GM10266 (cell line): ENCODE results near the gene GCNT2.
"Not testable (repeated sequence)": the region's sequence is repeated elsewhere in the genome, so short reads cannot be mapped to it uniquely, and the experiment has no call there.

Source experiments
- DNase-seq: peaks from one replicate; pipeline ENCODE4 v3.0.0; 2012; ENCODE audit errors: extremely low spot score
- CTCF ChIP-seq: IDR thresholded peaks from 2 replicates; pipeline ENCODE4 v1.5.1; 2012; ENCODE audit warnings: mild to moderate bottlenecking, low read depth; ENCODE audit not compliant: control insufficient read depth, insufficient read depth; ENCODE audit errors: missing control alignments

The GCNT2 gene

GRCh38 chr6:10569392-10570127 lies 48.4 kb downstream of the GCNT2 start:
- no peak for TF ChIP-seq CTCF
- no peak for DNase-seq

DNA sequence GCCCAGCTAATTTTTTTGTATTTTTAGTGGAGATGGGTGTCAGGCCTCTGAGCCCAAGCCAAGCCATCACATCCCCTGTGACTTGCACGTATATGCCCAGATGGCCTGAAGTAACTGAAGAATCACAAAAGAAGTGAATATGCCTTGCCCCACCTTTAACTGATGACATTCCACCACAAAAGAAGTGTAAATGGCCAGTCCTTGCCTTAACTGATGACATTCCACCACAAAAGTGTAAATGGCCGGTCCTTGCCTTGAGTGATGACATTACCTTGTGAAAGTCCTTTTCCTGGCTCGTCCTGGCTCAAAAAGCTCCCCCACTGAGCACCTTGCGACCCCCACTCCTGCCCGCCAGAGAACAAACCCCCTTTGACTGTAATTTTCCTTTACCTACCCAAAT lies 54.4 kb downstream of the GCNT2 start:
- DNase-seq = not testable (repeated sequence)

DNA sequence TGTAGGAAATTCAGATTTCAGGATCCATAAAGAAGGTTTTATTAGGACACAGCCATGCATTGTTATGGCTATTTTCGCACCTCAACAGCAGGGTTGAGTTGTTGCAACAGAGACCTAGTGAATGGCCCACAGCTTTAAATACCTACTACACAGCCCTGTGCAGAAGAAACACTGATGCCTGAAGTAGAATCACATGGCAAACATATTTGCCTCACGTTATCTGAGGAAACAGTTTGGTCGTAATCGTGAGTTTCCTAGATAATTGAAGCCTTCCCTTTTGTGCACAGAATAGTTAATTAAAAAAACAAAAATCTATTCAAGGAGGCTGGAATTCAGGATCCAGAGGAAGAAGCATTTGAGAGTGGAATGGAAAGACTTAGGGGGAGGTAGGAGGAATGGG lies 55.1 kb downstream of the GCNT2 start:
- TF ChIP-seq CTCF = no peak
- DNase-seq = no peak

DNA sequence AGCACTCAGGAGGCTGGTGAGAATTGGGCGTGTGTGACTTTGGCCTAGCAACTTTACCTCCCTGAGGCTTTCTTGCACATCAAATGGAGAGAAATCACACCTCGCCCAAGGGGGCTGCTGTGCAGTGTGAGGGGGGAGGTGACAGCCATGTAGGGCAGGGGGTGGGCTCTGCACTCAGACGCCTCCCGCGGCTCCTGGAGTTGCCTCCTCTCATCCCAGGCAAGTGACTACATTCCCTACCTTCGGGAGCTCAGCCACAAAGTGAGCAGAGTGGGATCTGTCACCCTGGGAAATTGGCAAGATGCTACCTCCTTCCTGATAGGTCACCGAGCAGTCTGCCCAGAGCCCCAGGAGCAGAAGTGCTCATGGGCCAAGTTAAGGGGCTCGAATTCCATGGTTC lies 56.0 kb downstream of the GCNT2 start:
- DNase-seq = no peak
- no peak for TF ChIP-seq CTCF

- no peak for TF ChIP-seq CTCF
- no peak for DNase-seq
Measured at GRCh38 chr6:10578723-10579122, 57.6 kb downstream of the GCNT2 start.

DNA sequence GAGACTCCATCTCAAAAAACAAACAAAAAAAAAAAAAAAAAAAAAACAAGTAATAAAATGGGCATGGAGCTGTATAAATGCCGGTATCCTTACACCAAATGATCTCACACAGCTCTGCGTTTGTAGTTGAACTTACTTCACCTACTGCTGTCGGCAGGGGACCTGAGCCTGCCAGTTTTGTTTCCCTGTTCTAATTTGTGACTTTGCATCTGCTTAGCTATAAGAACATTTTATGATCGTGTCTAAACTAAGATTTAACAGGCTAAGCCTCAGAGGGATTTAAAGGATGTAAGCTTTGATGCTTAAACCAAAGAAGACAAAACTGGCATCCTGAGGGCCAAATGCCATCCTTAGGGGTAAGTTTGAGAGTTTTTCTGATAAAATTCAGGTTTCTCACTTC lies 58.7 kb downstream of the GCNT2 start:
- DNase-seq = no peak
- no peak for TF ChIP-seq CTCF

DNA sequence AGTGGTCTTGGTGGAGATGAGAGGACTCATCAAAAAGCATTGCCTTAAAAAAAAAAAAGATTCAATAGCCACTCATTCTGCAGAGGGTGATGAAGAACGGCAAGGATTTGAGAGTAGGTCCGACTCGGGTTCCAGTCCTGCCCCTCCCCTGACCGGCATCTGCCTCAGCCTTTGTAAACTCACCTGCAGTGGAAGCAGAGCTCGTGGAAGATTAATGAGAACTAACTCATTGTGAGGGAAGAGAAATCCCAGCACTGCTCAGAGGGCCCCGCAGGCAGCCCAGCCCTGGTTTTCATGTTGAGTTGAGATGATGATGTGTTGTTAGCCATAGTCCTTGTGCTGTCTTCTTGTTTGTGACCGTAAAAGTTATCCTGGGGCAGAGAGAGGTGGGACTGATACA lies 59.4 kb downstream of the GCNT2 start:
- DNase-seq = no peak
- no peak for TF ChIP-seq CTCF

GRCh38 chr6:10581402-10581801 lies 60.3 kb downstream of the GCNT2 start:
- DNase-seq = not testable (repeated sequence)
